HCT116 (cell line): ENCODE measurements around the gene GCDH. TPM values are rescaled to one million over a fixed set of nuclear protein-coding genes. Genes with fewer than 3 reads are reported as not detected.

Experiments used
- ATAC-seq: fragments of 200-7000 bp; cut with Tn5 transposase; 2 replicates; pipeline ENCODE4 v1.9.1; 2020; ENCODE audit warnings: mild to moderate bottlenecking, moderate library complexity
- BruUV-seq: library from RNA; stranded (reverse); fragments of 400-500 nt; replicated peaks from 2 replicates; lab custom pipeline; 2021; lab: Mats Ljungman, UMichigan
- CTCF ChIA-PET: fragments of 300-600 bp; sonication (Branson Sonifier 250); formaldehyde crosslinking; loops from one replicate; lab custom pipeline; 2021; ENCODE audit warnings: antibody characterized with exemption; lab: Charles Lee
- POLR2A ChIA-PET: fragments of 300-600, 350-600 bp; sonication (Branson Sonifier 250); formaldehyde crosslinking; loops from one replicate; lab custom pipeline; 2021; ENCODE audit warnings: antibody characterized with exemption; lab: Charles Lee
- RAD21 ChIA-PET, 2 experiments: fragments of 300-600 bp; sonication (Branson Sonifier 250); formaldehyde crosslinking; loops; one replicate each; lab custom pipeline; 2023; ENCODE audit warnings: low total read pairs in 2 of 2; ENCODE audit not compliant: uncharacterized antibody in 2 of 2, unreplicated experiment in 2 of 2, low non-redundant PET in 1 of 2; lab: Charles Lee
- DNase-seq: peaks from one replicate; pipeline ENCODE4 v3.0.0-alpha.2; 2010; ENCODE audit warnings: low read depth, low spot score
- H2AFZ ChIP-seq: fragments of 200-600 bp; shearing (Covaris generic), sonication (generic); 2 replicates; pipeline ENCODE4 v1.6.1; 2017; ENCODE audit warnings: low read depth, mixed run types, mixed read lengths, antibody characterized with exemption, low read length; ENCODE audit not compliant: poor library complexity, severe bottlenecking
- H3K27ac ChIP-seq: 2 replicates; pipeline ENCODE4 v1.5.1; 2012; ENCODE audit warnings: low read depth, low read length
- H3K27me3 ChIP-seq: fragments of 200-600 bp; sonication (generic); 2 replicates; pipeline ENCODE4 v1.6.1; 2016; ENCODE audit warnings: mixed run types, low read length, mixed read lengths; ENCODE audit not compliant: insufficient read depth
- H3K36me3 ChIP-seq, 2 experiments: fragments of 200-500 bp in 1 of 2; fragments of 200-600 bp in 1 of 2; sonication (Bioruptor generic) in 1 of 2; sonication (generic) in 1 of 2; 2 replicates each; pipeline versions ENCODE4 v1.5.1 to v1.6.1; 2014 to 2016; ENCODE audit warnings: low read length in 2 of 2, inconsistent platforms in 1 of 2, mixed read lengths in 1 of 2, mixed run types in 1 of 2; ENCODE audit not compliant: insufficient read depth in 2 of 2, control insufficient read depth in 1 of 2
- H3K4me1 ChIP-seq, 2 experiments: fragments of 200-600 bp in 1 of 2; sonication (generic) in 1 of 2; 2 replicates each; pipeline versions ENCODE4 v1.5.1 to v1.6.1; 2012 to 2017; ENCODE audit warnings: low read length in 2 of 2, inconsistent platforms in 1 of 2, mild to moderate bottlenecking in 1 of 2, mixed read lengths in 1 of 2, mixed run types in 1 of 2, moderate library complexity in 1 of 2; ENCODE audit not compliant: insufficient read depth in 2 of 2, control insufficient read depth in 1 of 2
- H3K4me2 ChIP-seq: fragments of 200-600 bp; sonication (generic); 2 replicates; pipeline ENCODE4 v1.6.1; 2017; ENCODE audit warnings: mixed run types, low read length, mixed read lengths
- H3K4me3 ChIP-seq, 2 experiments: fragments of 200-600 bp in 1 of 2; sonication (generic) in 1 of 2; replicated peaks in 1 of 2; 2 replicates each; pipeline ENCODE4 v1.5.1; 2011 to 2016; ENCODE audit warnings: low read length in 2 of 2, control low read depth in 1 of 2, low read depth in 1 of 2, mild to moderate bottlenecking in 1 of 2, mixed read lengths in 1 of 2, mixed run types in 1 of 2
- H3K79me2 ChIP-seq: fragments of 200-600 bp; sonication (generic); 2 replicates; pipeline ENCODE4 v1.6.1; 2017; ENCODE audit warnings: mild to moderate bottlenecking, mixed run types, low read length, moderate library complexity, mixed read lengths; ENCODE audit not compliant: insufficient read depth
- H3K9ac ChIP-seq: fragments of 200-600 bp; sonication (generic); 2 replicates; pipeline ENCODE4 v1.6.1; 2016; ENCODE audit warnings: low read length, mixed read lengths
- H3K9me2 ChIP-seq: fragments of 200-600 bp; sonication (generic), shearing (Covaris generic); 2 replicates; pipeline ENCODE4 v1.6.1; 2017; ENCODE audit warnings: mixed run types, mild to moderate bottlenecking, moderate library complexity; ENCODE audit not compliant: insufficient read depth
- H3K9me3 ChIP-seq, 2 experiments: fragments of 200-500 bp in 1 of 2; fragments of 200-600 bp in 1 of 2; sonication (Bioruptor generic) in 1 of 2; sonication (generic) in 1 of 2; 2 replicates each; pipeline ENCODE4 v1.6.1; 2014 to 2017; ENCODE audit warnings: low read length in 2 of 2, mixed read lengths in 2 of 2, inconsistent platforms in 1 of 2, low read depth in 1 of 2, mild to moderate bottlenecking in 1 of 2, mixed run types in 1 of 2, moderate library complexity in 1 of 2; ENCODE audit not compliant: control insufficient read depth in 1 of 2, insufficient read depth in 1 of 2
- H4K20me1 ChIP-seq: fragments of 200-600 bp; sonication (generic), shearing (Covaris generic); 2 replicates; pipeline ENCODE4 v1.6.1; 2017; ENCODE audit warnings: mixed run types, mild to moderate bottlenecking, moderate library complexity; ENCODE audit not compliant: insufficient read depth
- CBX3 ChIP-seq: IDR thresholded peaks from 2 replicates; pipeline ENCODE4 v1.6.1; 2012; ENCODE audit warnings: low read depth
- EGR1 ChIP-seq: IDR thresholded peaks from 2 replicates; pipeline ENCODE4 v1.6.1; 2012; ENCODE audit warnings: low read depth
- EZH2phosphoT487 ChIP-seq: fragments of 200-600 bp; IDR thresholded peaks from 2 replicates; pipeline ENCODE4 v1.6.1; 2018; ENCODE audit warnings: antibody characterized with exemption, borderline replicate concordance
- JUND ChIP-seq: IDR thresholded peaks from 2 replicates; pipeline ENCODE4 v1.6.1; 2012
- POLR2AphosphoS5 ChIP-seq: IDR thresholded peaks from 2 replicates; pipeline ENCODE4 v1.6.1; 2011; ENCODE audit warnings: mild to moderate bottlenecking, low read depth, low read length, moderate library complexity
- REST ChIP-seq: IDR thresholded peaks from 2 replicates; pipeline ENCODE4 v1.6.1; 2012; ENCODE audit warnings: low read depth
- intact Hi-C: fragments of 100-400 bp; cut with micrococcal nuclease; formaldehyde crosslinking; loops from 2 replicates; pipeline ENCODE4 v1.10.0; 2022
- total RNA-seq: library from RNA; stranded (reverse); gene quantifications from one replicate; pipeline ENCODE4 v1.2.1, GENCODE V29; 2021; ENCODE audit not compliant: unreplicated experiment
- TF ChIP-seq, protein P1 (sequence below), 3 experiments: fragments of 200-600 bp in 1 of 3; sonication (generic) in 1 of 3; IDR thresholded peaks in 2 of 3; conservative IDR thresholded peaks in 1 of 3; 2 replicates each; pipeline ENCODE4 v1.5.1; 2012 to 2017; ENCODE audit warnings: low read depth in 2 of 3, low read length in 2 of 3, antibody characterized with exemption in 1 of 3, borderline replicate concordance in 1 of 3, control low read depth in 1 of 3, mild to moderate bottlenecking in 1 of 3, mixed read lengths in 1 of 3, mixed run types in 1 of 3, moderate library complexity in 1 of 3; ENCODE audit not compliant: insufficient read depth in 1 of 3

The GCDH gene
- total RNA-seq, 1 experiment from 2014 or later, result 23.2 TPM

DNA sequence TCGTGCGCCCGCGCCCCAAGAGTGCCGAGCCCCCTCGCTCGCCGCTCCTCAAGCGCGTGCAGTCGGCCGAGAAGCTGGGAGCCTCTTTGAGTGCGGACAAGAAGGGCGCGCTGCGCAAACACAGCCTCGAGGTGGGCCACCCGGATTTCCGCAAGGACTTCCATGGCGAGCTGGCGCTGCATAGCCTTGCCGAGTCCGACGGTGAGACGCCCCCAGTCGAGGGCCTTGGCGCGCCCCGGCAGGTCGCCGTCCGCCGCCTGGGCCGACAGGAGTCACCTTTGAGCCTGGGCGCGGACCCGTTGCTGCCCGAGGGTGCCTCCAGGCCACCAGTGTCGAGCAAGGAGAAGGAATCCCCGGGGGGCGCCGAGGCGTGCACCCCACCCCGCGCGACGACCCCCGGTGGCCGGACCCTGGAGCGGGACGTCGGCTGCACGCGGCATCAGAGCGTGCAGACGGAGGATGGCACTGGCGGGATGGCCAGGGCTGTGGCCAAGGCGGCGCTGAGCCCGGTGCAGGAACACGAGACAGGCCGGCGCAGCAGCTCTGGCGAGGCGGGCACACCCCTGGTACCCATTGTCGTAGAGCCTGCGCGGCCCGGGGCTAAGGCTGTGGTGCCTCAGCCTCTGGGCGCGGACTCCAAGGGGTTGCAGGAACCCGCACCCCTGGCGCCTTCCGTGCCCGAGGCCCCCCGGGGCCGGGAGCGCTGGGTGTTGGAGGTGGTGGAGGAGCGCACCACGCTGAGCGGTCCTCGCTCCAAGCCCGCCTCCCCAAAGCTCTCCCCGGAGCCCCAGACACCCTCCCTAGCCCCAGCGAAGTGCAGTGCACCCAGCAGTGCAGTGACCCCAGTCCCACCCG is 16.8 kb upstream of the GCDH start:
- TF ChIP-seq POLR2AphosphoS5, result 0 out of 2 replicates have a peak, but pooled peaks have one; percentile 4
- no peak for TF ChIP-seq EZH2phosphoT487
- ChIA-PET POLR2A (no interaction called here), CTCF (no interaction called here), RAD21 (no interaction called here)
- intact Hi-C loops, result no loop called here
- H3K9me3 ChIP-seq, result no peaks in the 10 kb centered on the region; a peak in 1 of 4 replicates
- no peaks in the 10 kb centered on the region for H3K79me2 ChIP-seq
- H3K9me2 ChIP-seq, result no peaks in the 10 kb centered on the region
- no peak overlapping the region for H3K27ac ChIP-seq
- no peaks in the 10 kb centered on the region for H4K20me1 ChIP-seq
- H2AFZ ChIP-seq, result no peak overlapping the region
- BruUV-seq, result no TSS peak
- H3K9ac ChIP-seq, result no peak overlapping the region
- no peak overlapping the region for H3K4me3 ChIP-seq
- no peak overlapping the region for H3K4me2 ChIP-seq
- no peaks in the 10 kb centered on the region for H3K27me3 ChIP-seq
- no peak for DNase-seq
- H3K4me1 ChIP-seq, result no peaks in the 10 kb centered on the region
- ATAC-seq, result no peak
- H3K36me3 ChIP-seq, result peaks cover 4 to 5% of the 10 kb centered on the region in 2 experiments; a peak in 2 of 4 replicates

- RAD21 ChIA-PET, result no interaction called here
- BruUV-seq, result no TSS peak
- no peaks in the 10 kb centered on the region for H3K9me2 ChIP-seq
- H4K20me1 ChIP-seq, result no peaks in the 10 kb centered on the region
- POLR2A ChIA-PET, result no interaction called here
- ATAC-seq, result no peak
- CTCF ChIA-PET, result no interaction called here
- H3K4me3 ChIP-seq, result no peak overlapping the region
- H3K4me2 ChIP-seq, result no peak overlapping the region
- no peaks in the 10 kb centered on the region for H3K79me2 ChIP-seq
- H3K9ac ChIP-seq, result no peak overlapping the region
- peaks cover under 1% of the 10 kb centered on the region in 2 experiments; a peak in 2 of 4 replicates for H3K4me1 ChIP-seq
- no peaks in the 10 kb centered on the region; a peak in 1 of 4 replicates for H3K9me3 ChIP-seq
- no peaks in the 10 kb centered on the region for H3K27me3 ChIP-seq
- no peak overlapping the region for H2AFZ ChIP-seq
- TF ChIP-seq JUND (no peak), CBX3 (no peak), EGR1 (no peak), REST (no peak), POLR2AphosphoS5 (no peak)
- TF ChIP-seq, protein P1, sequence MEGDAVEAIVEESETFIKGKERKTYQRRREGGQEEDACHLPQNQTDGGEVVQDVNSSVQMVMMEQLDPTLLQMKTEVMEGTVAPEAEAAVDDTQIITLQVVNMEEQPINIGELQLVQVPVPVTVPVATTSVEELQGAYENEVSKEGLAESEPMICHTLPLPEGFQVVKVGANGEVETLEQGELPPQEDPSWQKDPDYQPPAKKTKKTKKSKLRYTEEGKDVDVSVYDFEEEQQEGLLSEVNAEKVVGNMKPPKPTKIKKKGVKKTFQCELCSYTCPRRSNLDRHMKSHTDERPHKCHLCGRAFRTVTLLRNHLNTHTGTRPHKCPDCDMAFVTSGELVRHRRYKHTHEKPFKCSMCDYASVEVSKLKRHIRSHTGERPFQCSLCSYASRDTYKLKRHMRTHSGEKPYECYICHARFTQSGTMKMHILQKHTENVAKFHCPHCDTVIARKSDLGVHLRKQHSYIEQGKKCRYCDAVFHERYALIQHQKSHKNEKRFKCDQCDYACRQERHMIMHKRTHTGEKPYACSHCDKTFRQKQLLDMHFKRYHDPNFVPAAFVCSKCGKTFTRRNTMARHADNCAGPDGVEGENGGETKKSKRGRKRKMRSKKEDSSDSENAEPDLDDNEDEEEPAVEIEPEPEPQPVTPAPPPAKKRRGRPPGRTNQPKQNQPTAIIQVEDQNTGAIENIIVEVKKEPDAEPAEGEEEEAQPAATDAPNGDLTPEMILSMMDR (IDR thresholded peaks at IDR 0.05 in 2 of 3, conservative IDR thresholded peaks at IDR 0.05 in 1 of 3; ENCODE audit: borderline replicate concordance in 1 of 3, insufficient read depth in 1 of 3, low read depth in 2 of 3, low read length in 2 of 3), result no peak
- no peak for DNase-seq
- no peak overlapping the region for H3K27ac ChIP-seq
- peaks cover 3 to 4% of the 10 kb centered on the region in 2 experiments; a peak in 1 of 4 replicates for H3K36me3 ChIP-seq
- intact Hi-C loops, result no loop called here
Measured at GRCh38 chr19:12875086-12875485, 15.9 kb upstream of the GCDH start.
